VCaP (cell line): ENCODE measurements around the gene GPSM1.
A peak's percentile ranks its signal among the peaks of the same experiment; 100 is the strongest.

ENCODE experiments used
- H3K27ac ChIP-seq: fragments of 450-650 bp; 2 replicates; pipeline ENCODE4 v1.5.1; 2017
- TF ChIP-seq, protein P1 (sequence below): fragments of 450-650 bp; conservative IDR thresholded peaks from 2 replicates; pipeline ENCODE4 v1.5.1; 2017; ENCODE audit warnings: mild to moderate bottlenecking, moderate library complexity

The GPSM1 gene

DNA sequence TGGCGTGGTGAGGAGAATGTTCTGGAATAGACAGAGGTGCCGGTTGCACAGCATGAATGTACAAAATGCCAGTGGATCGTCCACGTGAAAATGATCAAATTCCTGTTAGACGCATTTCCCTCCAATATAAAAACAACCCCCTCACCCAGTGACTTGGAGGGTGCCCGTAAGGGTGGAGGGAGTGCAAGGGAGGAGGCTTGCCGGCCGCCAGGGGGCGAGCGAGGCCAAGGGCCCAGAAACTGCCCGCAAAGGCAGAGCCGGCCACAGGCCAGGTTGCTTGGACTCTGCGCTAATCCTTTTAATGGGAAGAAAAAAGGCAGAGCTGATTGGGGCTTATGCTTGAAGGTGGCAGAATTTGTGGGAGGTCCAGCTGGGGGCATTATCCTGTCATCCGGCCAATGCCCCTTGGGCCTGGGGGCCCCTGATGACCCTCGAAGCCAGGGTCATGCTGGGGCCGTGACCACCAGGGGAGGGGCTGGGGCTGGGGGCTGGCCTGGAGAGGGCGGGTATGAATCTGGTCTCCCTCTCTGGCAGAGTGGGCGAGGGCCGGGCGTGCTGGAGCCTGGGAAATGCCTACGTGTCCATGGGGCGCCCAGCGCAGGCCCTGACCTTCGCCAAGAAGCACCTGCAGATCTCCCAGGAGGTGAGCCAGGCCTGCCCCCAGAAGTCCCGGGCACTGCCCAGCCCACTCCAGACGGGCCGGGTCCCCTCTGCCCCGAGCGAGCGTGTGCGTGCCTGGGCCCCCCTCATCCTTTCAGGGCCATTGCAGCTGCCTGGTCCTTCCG, 12.0 kb downstream of the GPSM1 start:
- peak overlapping the region; percentile 34 for H3K27ac ChIP-seq
- TF ChIP-seq, protein P1, sequence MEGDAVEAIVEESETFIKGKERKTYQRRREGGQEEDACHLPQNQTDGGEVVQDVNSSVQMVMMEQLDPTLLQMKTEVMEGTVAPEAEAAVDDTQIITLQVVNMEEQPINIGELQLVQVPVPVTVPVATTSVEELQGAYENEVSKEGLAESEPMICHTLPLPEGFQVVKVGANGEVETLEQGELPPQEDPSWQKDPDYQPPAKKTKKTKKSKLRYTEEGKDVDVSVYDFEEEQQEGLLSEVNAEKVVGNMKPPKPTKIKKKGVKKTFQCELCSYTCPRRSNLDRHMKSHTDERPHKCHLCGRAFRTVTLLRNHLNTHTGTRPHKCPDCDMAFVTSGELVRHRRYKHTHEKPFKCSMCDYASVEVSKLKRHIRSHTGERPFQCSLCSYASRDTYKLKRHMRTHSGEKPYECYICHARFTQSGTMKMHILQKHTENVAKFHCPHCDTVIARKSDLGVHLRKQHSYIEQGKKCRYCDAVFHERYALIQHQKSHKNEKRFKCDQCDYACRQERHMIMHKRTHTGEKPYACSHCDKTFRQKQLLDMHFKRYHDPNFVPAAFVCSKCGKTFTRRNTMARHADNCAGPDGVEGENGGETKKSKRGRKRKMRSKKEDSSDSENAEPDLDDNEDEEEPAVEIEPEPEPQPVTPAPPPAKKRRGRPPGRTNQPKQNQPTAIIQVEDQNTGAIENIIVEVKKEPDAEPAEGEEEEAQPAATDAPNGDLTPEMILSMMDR = peak; percentile 99

DNA sequence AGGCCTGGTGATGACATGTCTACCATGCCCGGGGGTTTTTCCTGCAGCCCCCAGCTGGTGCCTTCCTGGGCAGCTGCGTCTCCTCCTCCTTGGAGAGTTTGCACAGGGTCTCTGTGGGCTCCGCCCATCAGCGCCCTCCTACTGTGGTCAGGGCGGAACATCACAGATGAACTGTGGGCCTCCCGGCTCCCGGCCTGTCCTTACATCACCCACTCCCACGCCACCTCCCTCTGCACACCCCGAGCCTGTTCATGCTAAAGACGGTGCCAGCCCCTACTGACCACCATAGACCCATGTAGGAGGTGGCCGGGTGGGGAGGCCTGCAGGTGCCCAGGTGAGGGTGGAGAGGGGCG, 12.6 kb downstream of the GPSM1 start:
- H3K27ac ChIP-seq = no peak overlapping the region
- TF ChIP-seq, protein P1 = no peak

DNA sequence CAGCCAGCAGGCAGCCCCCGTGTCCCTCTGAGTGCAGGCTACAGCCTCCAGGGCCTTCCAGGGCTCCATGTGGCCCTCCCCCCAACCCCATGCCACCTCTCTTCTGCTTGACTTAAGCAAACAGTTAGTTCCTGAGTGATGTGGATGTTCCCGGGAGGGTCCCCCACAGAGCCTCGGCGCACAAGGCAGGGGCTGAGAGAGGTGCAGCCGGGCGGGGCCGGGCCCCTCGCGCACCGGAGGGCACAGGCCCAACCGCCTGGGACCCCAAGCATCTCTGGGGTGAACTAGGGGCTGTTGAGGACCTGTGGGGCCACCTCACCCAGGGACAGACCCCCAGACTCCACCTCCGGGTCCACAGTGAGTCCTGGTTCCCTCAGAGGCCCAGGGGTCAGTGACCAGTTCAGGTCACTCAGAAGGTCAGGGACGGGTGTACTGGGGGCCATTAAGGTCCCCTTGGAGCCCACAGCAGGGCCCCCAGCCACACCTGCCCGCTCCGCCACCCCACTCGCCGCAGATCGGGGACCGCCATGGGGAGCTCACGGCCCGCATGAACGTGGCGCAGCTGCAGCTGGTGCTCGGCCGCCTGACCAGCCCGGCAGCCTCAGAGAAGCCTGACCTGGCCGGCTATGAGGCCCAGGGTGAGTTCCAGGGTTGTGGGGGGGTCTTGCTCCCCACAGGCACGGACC, 13.2 kb downstream of the GPSM1 start:
- TF ChIP-seq, protein P1 = no peak

DNA sequence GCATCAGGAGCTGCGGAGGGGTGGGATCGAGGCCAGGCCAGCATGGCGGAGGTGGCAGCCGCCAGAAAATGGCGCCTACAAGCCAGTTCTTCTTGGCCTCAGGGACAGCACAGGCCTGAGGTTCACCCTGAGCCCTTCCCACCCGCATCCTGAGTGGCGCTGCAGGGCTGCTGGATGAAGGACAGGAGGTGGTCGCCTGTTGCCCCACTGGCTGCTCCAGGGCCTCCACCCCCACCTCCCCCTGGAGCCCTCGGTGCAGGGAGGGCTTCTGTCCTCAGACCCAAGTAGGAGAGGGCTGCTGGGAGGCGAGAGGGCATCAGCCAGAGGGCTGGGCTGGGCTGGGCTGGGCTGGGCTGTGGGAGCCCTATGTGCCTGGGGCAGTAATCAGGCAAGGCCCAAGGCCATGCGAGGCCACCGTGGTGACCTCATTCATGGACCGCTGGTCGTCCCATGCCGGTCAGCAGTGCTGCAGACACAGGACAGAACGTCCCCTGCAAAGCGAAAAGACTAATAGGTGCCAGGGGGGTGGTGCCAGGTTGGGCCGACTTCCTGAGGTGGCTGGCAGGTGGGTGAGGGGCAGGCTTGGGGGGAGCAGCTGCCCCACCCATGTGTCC, 13.8 kb downstream of the GPSM1 start:
- TF ChIP-seq, protein P1 = no peak
- H3K27ac ChIP-seq = no peak overlapping the region

More for the DNA sequence above, 13.2 kb downstream of the GPSM1 start:
- no peak overlapping the region for H3K27ac ChIP-seq

DNA sequence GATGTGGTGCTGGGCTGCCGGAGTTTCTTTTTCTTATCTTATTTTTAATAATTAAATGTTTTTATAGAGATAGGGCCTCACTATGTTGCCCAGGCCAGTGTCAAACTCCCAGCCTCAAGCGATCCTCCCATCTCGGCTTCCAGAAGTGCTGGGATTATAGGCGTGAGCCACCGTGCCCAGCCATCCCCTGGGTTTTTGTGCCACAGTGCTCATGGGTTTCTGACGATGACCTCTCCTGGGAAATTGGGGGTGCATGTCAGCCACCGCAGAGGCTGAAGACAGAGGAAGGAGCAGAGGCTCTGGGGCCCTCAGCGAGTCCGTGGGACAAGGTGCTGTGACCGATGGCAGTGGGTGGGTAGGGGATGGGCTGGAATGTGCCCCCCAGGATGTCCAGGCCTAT, 14.4 kb downstream of the GPSM1 start:
- TF ChIP-seq, protein P1 = no peak
- no peak overlapping the region for H3K27ac ChIP-seq

DNA sequence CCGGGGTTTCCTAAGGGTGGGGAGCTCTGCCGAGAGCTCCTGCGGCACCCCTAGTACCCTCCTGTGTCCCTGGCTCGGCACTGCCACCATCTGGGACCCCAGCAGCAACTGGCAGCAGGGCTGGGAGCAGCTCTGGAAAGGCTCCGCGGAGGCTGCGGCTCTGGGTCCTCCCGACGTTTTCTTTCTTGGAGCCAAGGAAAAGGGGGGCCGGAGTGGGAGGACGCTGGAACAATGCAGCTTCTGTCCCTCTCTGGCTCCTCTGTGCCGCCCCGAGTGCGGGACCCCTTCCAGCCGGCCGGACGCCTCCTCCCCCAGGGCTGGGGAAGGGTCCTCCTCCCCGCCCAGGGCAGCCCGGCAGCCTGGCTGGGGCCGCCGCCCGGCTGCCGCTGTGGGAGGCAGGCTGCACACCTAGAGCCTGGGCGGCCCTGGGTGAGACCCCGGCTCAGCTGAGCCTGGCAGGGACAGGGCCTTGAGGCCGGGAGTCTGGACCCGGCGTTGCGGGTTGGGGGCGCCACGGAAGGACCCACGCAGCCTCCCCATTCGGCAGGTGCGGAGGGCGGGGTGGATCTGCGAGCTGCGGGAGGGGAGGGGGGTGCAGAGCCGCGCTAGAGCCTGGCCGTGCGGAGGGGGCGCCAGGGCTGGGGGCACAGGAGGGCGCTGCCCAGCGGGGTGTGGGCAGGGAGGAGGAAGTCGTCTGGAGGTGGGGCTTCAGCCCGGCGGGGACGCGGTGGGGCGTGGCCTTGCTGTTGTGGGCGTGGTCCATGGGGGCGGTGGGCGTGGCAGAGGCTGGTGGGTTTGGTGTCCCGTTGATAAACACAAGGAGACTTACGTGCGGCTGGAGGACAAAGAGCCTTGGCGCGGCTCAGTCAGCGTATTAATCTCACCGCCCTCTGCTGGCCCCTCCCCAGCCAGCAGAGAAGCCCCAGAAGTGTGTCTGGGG, 15.1 kb downstream of the GPSM1 start:
- TF ChIP-seq, protein P1 = no peak
- no peak overlapping the region for H3K27ac ChIP-seq
